ENCODE measurements around the gene SEC14L3. TPM values are rescaled to one million over a fixed set of nuclear protein-coding genes. Genes with fewer than 3 reads are reported as not detected.

The SEC14L3 gene
- total RNA-seq, 1 donor from 2014 or later: not detected

- Mint-ChIP-seq H3K27ac (no peak overlapping the region), H3K4me1 (no peaks in the 10 kb centered on the region), H3K27me3 (ENCODE audit: low read depth) (no peaks in the 10 kb centered on the region), H3K9me3 (no peaks in the 10 kb centered on the region), H3K36me3 (no peaks in the 10 kb centered on the region), H3K4me3 (no peak overlapping the region)
- no peak for DNase-seq (ENCODE audit: low spot score in 2 of 2, unreplicated experiment in 2 of 2)
- TF ChIP-seq CTCF (IDR thresholded peaks at IDR 0.05; ENCODE audit: unreplicated experiment): no peak
These were observed 39.7 kb downstream of the SEC14L3 start for GRCh38 chr22:30432096-30432495.

- Mint-ChIP-seq H3K4me3 (no peak overlapping the region), H3K27me3 (ENCODE audit: low read depth) (no peaks in the 10 kb centered on the region), H3K27ac (no peak overlapping the region), H3K36me3 (no peaks in the 10 kb centered on the region), H3K9me3 (no peaks in the 10 kb centered on the region), H3K4me1 (peaks cover 5% of the 10 kb centered on the region)
- no peak for DNase-seq (ENCODE audit: low spot score in 2 of 2, unreplicated experiment in 2 of 2)
- TF ChIP-seq CTCF (IDR thresholded peaks at IDR 0.05; ENCODE audit: unreplicated experiment): no peak
These were observed 40.9 kb downstream of the SEC14L3 start for GRCh38 chr22:30430933-30431332.

- DNase-seq (ENCODE audit: low spot score in 2 of 2, unreplicated experiment in 2 of 2): no peak
- Mint-ChIP-seq H3K27ac (no peak overlapping the region), H3K4me3 (no peak overlapping the region), H3K27me3 (ENCODE audit: low read depth) (no peaks in the 10 kb centered on the region), H3K4me1 (peaks cover 10% of the 10 kb centered on the region), H3K9me3 (no peaks in the 10 kb centered on the region), H3K36me3 (no peaks in the 10 kb centered on the region)
- TF ChIP-seq CTCF (IDR thresholded peaks at IDR 0.05; ENCODE audit: unreplicated experiment): no peak
These were observed 41.9 kb downstream of the SEC14L3 start for GRCh38 chr22:30429887-30430286.

GRCh38 chr22:30427871-30428270, 43.9 kb downstream of the SEC14L3 start:
- H3K4me1 Mint-ChIP-seq: peaks cover 18% of the 10 kb centered on the region
- H3K27ac Mint-ChIP-seq: no peak overlapping the region
- H3K4me3 Mint-ChIP-seq: no peak overlapping the region
- H3K36me3 Mint-ChIP-seq: no peaks in the 10 kb centered on the region
- DNase-seq (ENCODE audit: low spot score in 2 of 2, unreplicated experiment in 2 of 2): no peak
- H3K27me3 Mint-ChIP-seq (ENCODE audit: low read depth): no peaks in the 10 kb centered on the region
- H3K9me3 Mint-ChIP-seq: no peaks in the 10 kb centered on the region
- TF ChIP-seq CTCF (IDR thresholded peaks at IDR 0.05; ENCODE audit: unreplicated experiment): no peak

GRCh38 chr22:30426388-30427353, 45.1 kb downstream of the SEC14L3 start:
- Mint-ChIP-seq H3K27ac (peak overlapping the region; percentile 72), H3K4me3 (peak overlapping the region; percentile 88), H3K9me3 (no peaks in the 10 kb centered on the region), H3K4me1 (peaks cover 30% of the 10 kb centered on the region), H3K36me3 (no peaks in the 10 kb centered on the region), H3K27me3 (ENCODE audit: low read depth) (no peaks in the 10 kb centered on the region)
- peak in 1 of 2 experiments; percentile 60 for DNase-seq (ENCODE audit: low spot score in 2 of 2, unreplicated experiment in 2 of 2)
- TF ChIP-seq CTCF (IDR thresholded peaks at IDR 0.05; ENCODE audit: unreplicated experiment): no peak
